Measurements from ENCODE around the gene GALNT16.

Gene GALNT16

GRCh38 chr14:69252851-69253250, 7.1 kb upstream of the GALNT16 start:
- Histone ChIP-seq H3K27ac (ENCODE audit: insufficient read depth, low read length, poor library complexity, severe bottlenecking) (no peak overlapping the region), H3K36me3 (ENCODE audit: control insufficient read depth, insufficient read depth, low read length) (no peaks in the 10 kb centered on the region), H3K4me1 (ENCODE audit: control insufficient read depth, insufficient read depth, low read length, poor library complexity, severe bottlenecking) (no peaks in the 10 kb centered on the region), H3K9me3 (ENCODE audit: control insufficient read depth, low read length) (no peaks in the 10 kb centered on the region), H3K4me3 (ENCODE audit: insufficient read depth, low read depth, low read length, poor library complexity, severe bottlenecking) (no peak overlapping the region), H3K27me3 (replicated peaks; ENCODE audit: control insufficient read depth, insufficient read depth, low read length, poor library complexity, severe bottlenecking) (no peaks in the 10 kb centered on the region)
- no peak for DNase-seq

GRCh38 chr14:69259168-69259526, 811 bp upstream of the GALNT16 start:
- H3K27me3 ChIP-seq (replicated peaks; ENCODE audit: control insufficient read depth, insufficient read depth, low read length, poor library complexity, severe bottlenecking) = peaks cover 43% of the 10 kb centered on the region
- peaks cover 9% of the 10 kb centered on the region for H3K4me1 ChIP-seq (ENCODE audit: control insufficient read depth, insufficient read depth, low read length, poor library complexity, severe bottlenecking)
- H3K4me3 ChIP-seq (ENCODE audit: insufficient read depth, low read depth, low read length, poor library complexity, severe bottlenecking) = no peak overlapping the region
- no peaks in the 10 kb centered on the region for H3K36me3 ChIP-seq (ENCODE audit: control insufficient read depth, insufficient read depth, low read length)
- DNase-seq = no peak
- no peaks in the 10 kb centered on the region for H3K9me3 ChIP-seq (ENCODE audit: control insufficient read depth, low read length)
- no peak overlapping the region for H3K27ac ChIP-seq (ENCODE audit: insufficient read depth, low read length, poor library complexity, severe bottlenecking)

DNA sequence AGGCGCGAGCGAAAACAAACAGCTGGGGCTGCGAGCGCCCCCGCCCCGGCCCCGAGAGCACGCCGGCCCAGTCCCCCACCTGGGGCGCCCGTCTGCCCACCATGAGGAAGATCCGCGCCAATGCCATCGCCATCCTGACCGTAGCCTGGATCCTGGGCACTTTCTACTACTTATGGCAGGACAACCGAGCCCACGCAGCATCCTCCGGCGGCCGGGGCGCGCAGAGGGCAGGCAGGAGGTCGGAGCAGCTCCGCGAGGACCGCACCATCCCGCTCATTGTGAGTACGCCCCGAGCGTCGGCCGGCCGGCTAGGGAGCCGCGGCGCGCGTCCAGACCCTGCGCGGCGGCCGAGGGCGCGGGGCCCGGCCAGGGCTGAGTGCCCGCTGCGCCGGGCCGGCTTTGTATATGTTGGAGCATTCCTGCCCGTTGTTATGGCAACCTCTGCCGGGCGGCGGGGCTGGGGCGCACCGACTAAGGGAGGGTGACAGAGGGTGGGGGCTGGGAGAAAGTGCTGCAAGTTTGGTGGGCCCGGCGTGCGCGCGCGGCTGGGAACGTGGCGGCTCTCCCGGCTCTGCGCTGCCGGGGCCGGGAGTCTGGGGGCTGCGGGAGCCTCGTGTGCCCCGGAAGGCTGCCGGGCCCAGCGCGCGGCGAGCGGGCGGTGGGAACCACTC, 367 bp downstream of the GALNT16 start:
- Histone ChIP-seq H3K36me3 (ENCODE audit: control insufficient read depth, insufficient read depth, low read length) (no peaks in the 10 kb centered on the region), H3K4me1 (ENCODE audit: control insufficient read depth, insufficient read depth, low read length, poor library complexity, severe bottlenecking) (peaks cover 9% of the 10 kb centered on the region), H3K4me3 (ENCODE audit: insufficient read depth, low read depth, low read length, poor library complexity, severe bottlenecking) (peak overlapping the region; percentile 32), H3K27ac (ENCODE audit: insufficient read depth, low read length, poor library complexity, severe bottlenecking) (no peak overlapping the region), H3K27me3 (replicated peaks; ENCODE audit: control insufficient read depth, insufficient read depth, low read length, poor library complexity, severe bottlenecking) (peaks cover 43% of the 10 kb centered on the region), H3K9me3 (ENCODE audit: control insufficient read depth, low read length) (no peaks in the 10 kb centered on the region)
- no peak for DNase-seq

- Histone ChIP-seq H3K27me3 (replicated peaks; ENCODE audit: control insufficient read depth, insufficient read depth, low read length, poor library complexity, severe bottlenecking) (peaks cover 43% of the 10 kb centered on the region), H3K9me3 (ENCODE audit: control insufficient read depth, low read length) (no peaks in the 10 kb centered on the region), H3K4me3 (ENCODE audit: insufficient read depth, low read depth, low read length, poor library complexity, severe bottlenecking) (peak overlapping the region; percentile 32), H3K36me3 (ENCODE audit: control insufficient read depth, insufficient read depth, low read length) (no peaks in the 10 kb centered on the region), H3K27ac (ENCODE audit: insufficient read depth, low read length, poor library complexity, severe bottlenecking) (no peak overlapping the region), H3K4me1 (ENCODE audit: control insufficient read depth, insufficient read depth, low read length, poor library complexity, severe bottlenecking) (peaks cover 9% of the 10 kb centered on the region)
- no peak for DNase-seq
Measured at GRCh38 chr14:69260861-69261564, 1.1 kb downstream of the GALNT16 start.

DNA sequence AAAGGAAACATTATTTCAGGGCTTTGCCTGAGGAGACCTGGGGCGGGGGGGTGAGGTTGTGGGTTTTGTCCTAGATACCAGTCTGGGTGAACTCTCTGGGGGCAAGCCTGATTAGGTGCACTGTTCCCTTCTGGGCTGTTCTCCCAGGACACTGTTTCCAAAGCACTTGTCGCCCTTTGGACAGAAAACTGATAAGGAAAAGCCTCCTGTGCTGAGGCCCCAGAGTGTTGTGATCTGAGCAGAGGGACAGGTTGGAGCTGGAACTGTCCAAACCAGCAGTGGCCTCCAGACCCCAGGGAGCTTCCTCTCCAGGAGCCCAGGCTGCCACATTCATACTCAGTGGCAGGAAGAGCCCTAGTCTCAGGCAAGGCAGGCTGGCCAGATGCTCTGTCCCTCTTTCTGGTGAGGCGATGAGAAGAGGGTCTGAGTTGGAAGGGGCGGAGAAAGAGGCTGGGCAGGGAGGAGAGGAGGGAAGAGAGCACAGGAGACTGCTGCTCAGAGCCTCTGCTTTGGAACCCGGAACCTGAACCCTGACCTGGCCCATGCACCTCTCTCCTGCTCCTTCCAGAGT, 1.9 kb downstream of the GALNT16 start:
- no peaks in the 10 kb centered on the region for H3K36me3 ChIP-seq (ENCODE audit: control insufficient read depth, insufficient read depth, low read length)
- H3K4me3 ChIP-seq (ENCODE audit: insufficient read depth, low read depth, low read length, poor library complexity, severe bottlenecking) = no peak overlapping the region
- peaks cover 9% of the 10 kb centered on the region for H3K4me1 ChIP-seq (ENCODE audit: control insufficient read depth, insufficient read depth, low read length, poor library complexity, severe bottlenecking)
- peaks cover 43% of the 10 kb centered on the region for H3K27me3 ChIP-seq (replicated peaks; ENCODE audit: control insufficient read depth, insufficient read depth, low read length, poor library complexity, severe bottlenecking)
- H3K9me3 ChIP-seq (ENCODE audit: control insufficient read depth, low read length) = no peaks in the 10 kb centered on the region
- DNase-seq = no peak
- H3K27ac ChIP-seq (ENCODE audit: insufficient read depth, low read length, poor library complexity, severe bottlenecking) = no peak overlapping the region

GRCh38 chr14:69262516-69262915, 2.6 kb downstream of the GALNT16 start:
- H3K27ac ChIP-seq (ENCODE audit: insufficient read depth, low read length, poor library complexity, severe bottlenecking) = no peak overlapping the region
- H3K36me3 ChIP-seq (ENCODE audit: control insufficient read depth, insufficient read depth, low read length) = no peaks in the 10 kb centered on the region
- no peak for DNase-seq
- H3K9me3 ChIP-seq (ENCODE audit: control insufficient read depth, low read length) = no peaks in the 10 kb centered on the region
- peaks cover 9% of the 10 kb centered on the region for H3K4me1 ChIP-seq (ENCODE audit: control insufficient read depth, insufficient read depth, low read length, poor library complexity, severe bottlenecking)
- peaks cover 43% of the 10 kb centered on the region for H3K27me3 ChIP-seq (replicated peaks; ENCODE audit: control insufficient read depth, insufficient read depth, low read length, poor library complexity, severe bottlenecking)
- no peak overlapping the region for H3K4me3 ChIP-seq (ENCODE audit: insufficient read depth, low read depth, low read length, poor library complexity, severe bottlenecking)

- DNase-seq = no peak
- Histone ChIP-seq H3K9me3 (ENCODE audit: control insufficient read depth, low read length) (no peaks in the 10 kb centered on the region), H3K27me3 (replicated peaks; ENCODE audit: control insufficient read depth, insufficient read depth, low read length, poor library complexity, severe bottlenecking) (peaks cover 41% of the 10 kb centered on the region), H3K27ac (ENCODE audit: insufficient read depth, low read length, poor library complexity, severe bottlenecking) (no peak overlapping the region), H3K36me3 (ENCODE audit: control insufficient read depth, insufficient read depth, low read length) (no peaks in the 10 kb centered on the region), H3K4me3 (ENCODE audit: insufficient read depth, low read depth, low read length, poor library complexity, severe bottlenecking) (no peak overlapping the region), H3K4me1 (ENCODE audit: control insufficient read depth, insufficient read depth, low read length, poor library complexity, severe bottlenecking) (peaks cover 9% of the 10 kb centered on the region)
Measured at GRCh38 chr14:69263364-69263763, 3.4 kb downstream of the GALNT16 start.

- H3K27me3 ChIP-seq (replicated peaks; ENCODE audit: control insufficient read depth, insufficient read depth, low read length, poor library complexity, severe bottlenecking) = peaks cover 37% of the 10 kb centered on the region
- no peaks in the 10 kb centered on the region for H3K9me3 ChIP-seq (ENCODE audit: control insufficient read depth, low read length)
- no peak overlapping the region for H3K27ac ChIP-seq (ENCODE audit: insufficient read depth, low read length, poor library complexity, severe bottlenecking)
- peaks cover 9% of the 10 kb centered on the region for H3K4me1 ChIP-seq (ENCODE audit: control insufficient read depth, insufficient read depth, low read length, poor library complexity, severe bottlenecking)
- H3K36me3 ChIP-seq (ENCODE audit: control insufficient read depth, insufficient read depth, low read length) = no peaks in the 10 kb centered on the region
- no peak overlapping the region for H3K4me3 ChIP-seq (ENCODE audit: insufficient read depth, low read depth, low read length, poor library complexity, severe bottlenecking)
- no peak for DNase-seq
Measured at GRCh38 chr14:69263771-69264170, 3.8 kb downstream of the GALNT16 start.

DNA sequence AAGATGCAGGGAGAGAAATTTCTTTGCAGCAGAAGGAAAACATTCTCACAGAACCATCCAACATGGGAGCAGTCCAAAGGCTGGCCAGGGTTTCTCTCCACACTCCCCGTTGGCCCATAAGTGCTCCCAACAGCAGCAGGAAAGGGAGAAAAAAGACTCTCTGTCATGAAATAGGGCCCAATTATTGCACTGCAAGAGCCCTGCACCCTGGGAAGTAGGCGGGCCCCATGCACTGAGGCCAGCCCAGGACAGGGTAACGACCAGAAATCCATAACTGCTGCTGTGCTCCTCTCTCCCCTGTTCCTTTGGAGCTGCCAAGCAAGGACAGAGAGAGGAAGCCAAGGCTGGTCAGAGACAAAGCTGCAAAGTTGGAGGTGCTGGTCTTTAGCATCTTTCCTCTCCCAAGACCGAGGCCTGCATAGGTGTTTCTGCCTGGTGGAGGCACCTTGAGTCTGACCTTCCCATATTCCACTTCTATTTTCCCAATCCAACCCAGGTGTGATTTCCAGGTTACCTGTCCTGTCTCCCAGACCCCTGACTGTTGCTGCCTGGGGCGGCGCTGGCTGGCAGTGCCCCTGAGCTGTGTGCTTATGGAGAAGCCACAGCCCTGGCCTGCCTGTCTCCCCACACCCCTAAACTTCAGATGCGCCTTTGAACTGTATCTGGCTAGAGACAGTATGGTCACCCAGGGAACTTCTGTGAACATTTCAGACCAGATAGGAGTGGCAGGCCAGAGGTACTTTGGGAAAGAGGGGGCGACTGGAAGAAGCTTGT, 6.8 kb downstream of the GALNT16 start:
- Histone ChIP-seq H3K4me3 (ENCODE audit: insufficient read depth, low read depth, low read length, poor library complexity, severe bottlenecking) (no peak overlapping the region), H3K27ac (ENCODE audit: insufficient read depth, low read length, poor library complexity, severe bottlenecking) (no peak overlapping the region), H3K4me1 (ENCODE audit: control insufficient read depth, insufficient read depth, low read length, poor library complexity, severe bottlenecking) (no peaks in the 10 kb centered on the region), H3K9me3 (ENCODE audit: control insufficient read depth, low read length) (no peaks in the 10 kb centered on the region), H3K36me3 (ENCODE audit: control insufficient read depth, insufficient read depth, low read length) (no peaks in the 10 kb centered on the region), H3K27me3 (replicated peaks; ENCODE audit: control insufficient read depth, insufficient read depth, low read length, poor library complexity, severe bottlenecking) (peaks cover 13% of the 10 kb centered on the region)
- DNase-seq = no peak

DNA sequence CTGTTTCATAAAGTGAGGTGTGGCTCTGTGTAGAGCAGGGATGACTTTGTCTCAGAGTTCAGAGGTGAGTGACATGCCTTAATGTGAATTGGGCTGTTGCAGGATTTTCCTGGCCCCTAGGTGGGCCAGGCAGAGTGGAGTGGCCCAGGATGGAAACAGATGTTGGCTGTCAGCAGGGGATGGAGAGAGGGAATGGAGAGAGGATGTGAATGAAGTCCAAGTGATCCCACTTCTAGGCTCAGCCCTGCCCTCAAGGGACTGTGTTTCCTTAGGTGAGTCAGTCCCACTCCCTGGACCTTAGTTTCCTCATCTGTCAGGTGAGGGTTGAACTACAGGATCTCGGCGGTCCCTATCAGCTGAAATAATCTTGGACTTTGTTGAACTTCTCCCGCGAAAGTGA, 7.5 kb downstream of the GALNT16 start:
- H3K4me1 ChIP-seq (ENCODE audit: control insufficient read depth, insufficient read depth, low read length, poor library complexity, severe bottlenecking) = no peaks in the 10 kb centered on the region
- H3K36me3 ChIP-seq (ENCODE audit: control insufficient read depth, insufficient read depth, low read length) = no peaks in the 10 kb centered on the region
- no peak overlapping the region for H3K27ac ChIP-seq (ENCODE audit: insufficient read depth, low read length, poor library complexity, severe bottlenecking)
- DNase-seq = no peak
- H3K9me3 ChIP-seq (ENCODE audit: control insufficient read depth, low read length) = no peaks in the 10 kb centered on the region
- peaks cover 5% of the 10 kb centered on the region for H3K27me3 ChIP-seq (replicated peaks; ENCODE audit: control insufficient read depth, insufficient read depth, low read length, poor library complexity, severe bottlenecking)
- no peak overlapping the region for H3K4me3 ChIP-seq (ENCODE audit: insufficient read depth, low read depth, low read length, poor library complexity, severe bottlenecking)

Measured in effector memory CD4-positive, alpha-beta T cell (primary cell).